GM18909 (cell line): ENCODE data around the gene ATP6V0B.

Experiments used
- ATAC-seq: cut with Tn5 transposase; IDR thresholded peaks from one replicate; pipeline ENCODE4 v1.9.1; 2021; ENCODE audit warnings: mild to moderate bottlenecking; ENCODE audit not compliant: unreplicated experiment, poor library complexity

Gene ATP6V0B

GRCh38 chr1:43997295-43997999 lies 22.7 kb downstream of the ATP6V0B start:
- ATAC-seq = no peak

- no peak for ATAC-seq
Observed at GRCh38 chr1:43998000-43998378, 23.2 kb downstream of the ATP6V0B start.

GRCh38 chr1:43999455-43999854 lies 24.7 kb downstream of the ATP6V0B start:
- ATAC-seq = no peak

- no peak for ATAC-seq
Observed at GRCh38 chr1:44000122-44000665, 25.4 kb downstream of the ATP6V0B start.

- ATAC-seq = no peak
Observed at GRCh38 chr1:44002165-44002564, 27.4 kb downstream of the ATP6V0B start.

GRCh38 chr1:44002606-44003157 lies 27.9 kb downstream of the ATP6V0B start:
- ATAC-seq = no peak

- no peak for ATAC-seq
Observed at GRCh38 chr1:44008259-44008658, 33.5 kb downstream of the ATP6V0B start.

- no peak for ATAC-seq
Observed at GRCh38 chr1:44010935-44011471, 36.2 kb downstream of the ATP6V0B start.

- no peak for ATAC-seq
Observed at GRCh38 chr1:44012404-44012803, 37.6 kb downstream of the ATP6V0B start.

- no peak for ATAC-seq
Observed at GRCh38 chr1:44012941-44013609, 38.3 kb downstream of the ATP6V0B start.

GRCh38 chr1:44013949-44014348 lies 39.2 kb downstream of the ATP6V0B start:
- ATAC-seq = no peak

GRCh38 chr1:44014365-44015104 lies 39.8 kb downstream of the ATP6V0B start:
- ATAC-seq = no peak

GRCh38 chr1:44015206-44015605 lies 40.4 kb downstream of the ATP6V0B start:
- no peak for ATAC-seq

GRCh38 chr1:44016041-44016889 lies 41.5 kb downstream of the ATP6V0B start:
- ATAC-seq = no peak

GRCh38 chr1:44016890-44017400 lies 42.2 kb downstream of the ATP6V0B start:
- no peak for ATAC-seq

GRCh38 chr1:44019466-44019948 lies 44.7 kb downstream of the ATP6V0B start:
- ATAC-seq = no peak

GRCh38 chr1:44020464-44020863 lies 45.7 kb downstream of the ATP6V0B start:
- no peak for ATAC-seq

GRCh38 chr1:44021156-44021555 lies 46.4 kb downstream of the ATP6V0B start:
- ATAC-seq = no peak

- ATAC-seq = no peak
Observed at GRCh38 chr1:44021581-44022321, 47.0 kb downstream of the ATP6V0B start.
